Activated gamma-delta T cell treated with anti-CD3 and anti-CD28 coated beads, Interleukin-2, amount 50 U/mL, for 16 hours (primary cell): ENCODE data around the gene BCL7C.
"Not testable (repeated sequence)": the region's sequence is repeated elsewhere in the genome, so short reads cannot be mapped to it uniquely, and the experiment has no call there.

Experiments
- DNase-seq: peaks from one replicate; pipeline ENCODE4 v3.0.0-alpha.2; 2020; ENCODE audit warnings: low read depth

The BCL7C gene

GRCh38 chr16:30893744-30894539 lies at the start of gene BCL7C:
TSS of gene BCL7C (minus strand) at chr16:30894077. CDS start at chr16:30893944, 133 bp downstream.
- peak; percentile 72 for DNase-seq

- no peak for DNase-seq
These were observed 48.5 kb upstream of the BCL7C start for GRCh38 chr16:30942426-30942806.

DNA sequence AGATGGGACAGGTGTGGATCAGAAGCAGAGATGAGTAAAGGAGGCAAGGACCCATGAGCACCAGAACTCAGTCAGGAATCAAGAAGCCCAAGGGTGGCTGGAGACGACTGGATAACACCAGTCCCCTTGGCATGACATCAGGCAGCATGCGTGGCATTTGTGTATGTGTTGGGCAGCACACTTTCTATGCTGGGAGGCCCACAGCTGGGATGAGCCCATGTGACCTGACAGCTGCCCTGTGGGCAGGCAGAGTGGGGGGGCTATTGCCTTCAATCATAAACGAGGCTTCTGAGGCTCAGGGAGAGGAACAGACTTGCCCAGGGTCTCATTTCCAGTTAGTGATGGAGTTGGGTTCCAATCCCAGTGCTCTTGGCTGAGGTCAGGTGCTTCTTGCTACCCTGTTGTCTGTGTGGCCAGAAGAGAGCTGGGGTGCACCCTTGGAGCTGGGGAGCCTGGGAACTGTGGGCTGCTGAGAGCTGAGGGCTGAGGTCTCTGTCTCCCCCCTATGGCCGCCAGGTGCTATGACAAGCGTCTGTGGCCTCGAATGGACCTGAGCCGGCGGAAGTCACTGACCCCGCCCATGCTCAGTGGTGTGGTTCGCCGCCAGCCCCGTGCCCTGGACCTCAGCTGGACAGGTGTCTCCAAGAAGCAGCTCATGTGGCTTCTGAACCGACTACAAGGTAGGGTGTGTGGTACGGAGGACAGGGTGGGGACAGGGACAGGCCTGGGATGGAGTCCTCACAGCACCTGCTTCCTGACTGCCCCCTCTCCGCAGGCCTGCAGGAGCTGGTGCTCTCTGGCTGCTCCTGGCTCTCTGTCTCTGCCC lies 47.9 kb upstream of the BCL7C start:
- DNase-seq = peak; percentile 44

DNA sequence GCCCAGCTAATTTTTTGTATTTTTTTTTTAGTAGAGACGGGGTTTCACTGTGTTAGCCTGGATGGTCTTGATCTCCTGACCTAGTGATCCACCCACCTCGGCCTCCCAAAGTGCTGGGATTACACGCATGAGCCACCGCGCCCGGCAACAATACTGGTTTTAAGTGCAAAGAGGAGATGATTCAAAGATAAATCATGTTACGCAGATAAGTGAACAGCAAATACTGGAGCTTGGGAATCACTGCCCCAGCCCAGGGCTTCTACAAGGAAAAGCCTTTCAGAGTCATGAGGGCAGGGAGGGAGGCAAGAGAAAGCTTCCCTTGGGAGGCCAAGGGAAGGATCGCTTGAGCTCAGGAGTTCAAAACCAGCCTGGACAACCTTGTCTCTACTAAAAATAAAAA lies 45.7 kb upstream of the BCL7C start:
- not testable (repeated sequence) for DNase-seq

DNA sequence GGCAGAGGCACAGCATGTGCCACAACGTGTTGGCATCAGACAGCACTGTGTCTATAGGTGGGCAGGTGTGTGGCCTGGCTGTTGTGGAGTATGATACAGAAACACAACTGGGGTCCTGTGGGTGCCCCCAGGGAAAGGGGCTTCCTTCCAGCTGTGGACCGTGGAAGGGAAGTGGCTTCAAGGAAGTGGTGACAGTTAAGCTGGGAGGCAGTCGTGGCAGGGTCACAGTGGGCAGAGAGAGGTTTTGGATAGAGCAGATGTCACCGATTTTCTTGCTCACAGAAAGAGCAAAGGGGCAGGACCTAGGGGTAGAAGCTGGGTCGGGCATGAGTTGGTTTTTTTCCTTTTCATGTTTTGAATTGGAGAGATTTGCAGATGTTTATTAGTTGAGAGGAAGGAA lies 43.8 kb upstream of the BCL7C start:
- no peak for DNase-seq

GRCh38 chr16:30934827-30935557 lies 41.1 kb upstream of the BCL7C start:
- DNase-seq = no peak

DNA sequence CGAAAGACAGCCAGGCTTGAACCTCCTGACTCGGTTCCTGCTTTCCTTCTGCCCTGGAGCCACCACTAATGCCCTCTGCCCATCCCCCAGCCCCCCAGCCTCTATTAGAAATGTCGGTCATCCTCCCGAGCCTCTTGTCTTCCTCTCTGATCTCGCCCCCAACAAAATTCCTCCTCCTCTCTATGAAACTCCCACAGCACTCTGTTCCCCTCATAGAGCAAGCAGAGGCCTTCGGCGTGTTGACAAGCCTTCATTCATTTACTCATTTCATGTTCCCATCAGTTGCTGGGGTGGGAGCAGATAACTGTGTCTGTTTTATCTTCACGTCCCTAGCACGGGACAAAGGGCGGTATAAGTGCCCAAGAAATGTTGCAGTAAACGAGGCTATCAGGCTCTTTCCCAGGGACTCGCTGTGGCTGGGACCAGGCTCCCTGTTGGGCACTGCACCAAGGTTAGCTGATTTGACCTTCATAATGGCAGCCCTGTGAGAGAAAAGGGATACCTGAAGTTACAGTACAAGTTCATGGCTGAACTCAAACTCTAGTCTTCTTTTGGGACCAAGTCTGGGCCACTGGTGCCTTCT lies 37.3 kb upstream of the BCL7C start:
- no peak for DNase-seq

GRCh38 chr16:30930160-30930571 lies 36.3 kb upstream of the BCL7C start:
- DNase-seq = no peak

GRCh38 chr16:30929167-30929566 lies 35.3 kb upstream of the BCL7C start:
- no peak for DNase-seq

DNA sequence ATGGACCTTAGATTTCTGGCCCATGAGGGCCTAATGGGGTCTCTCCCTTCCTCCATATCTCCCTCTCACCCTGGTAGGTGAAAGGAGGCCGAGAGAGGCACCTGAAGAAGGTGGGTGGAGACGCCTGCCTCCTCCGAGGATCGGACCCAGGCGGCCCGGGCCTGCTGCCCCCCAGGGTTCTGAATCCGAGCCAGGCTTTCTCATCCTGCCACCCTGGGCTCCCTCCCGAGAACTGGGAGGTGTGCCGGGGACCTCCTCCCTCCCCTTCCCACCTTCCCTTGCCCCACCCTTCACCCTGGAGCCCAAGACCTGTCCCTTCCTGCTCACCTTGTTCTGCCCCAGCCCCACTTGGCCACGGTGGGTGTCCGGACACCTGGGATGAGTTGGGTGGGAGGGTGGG lies 34.5 kb upstream of the BCL7C start:
- no peak for DNase-seq

- DNase-seq = no peak
These were observed 34.0 kb upstream of the BCL7C start for GRCh38 chr16:30927789-30928378.

DNA sequence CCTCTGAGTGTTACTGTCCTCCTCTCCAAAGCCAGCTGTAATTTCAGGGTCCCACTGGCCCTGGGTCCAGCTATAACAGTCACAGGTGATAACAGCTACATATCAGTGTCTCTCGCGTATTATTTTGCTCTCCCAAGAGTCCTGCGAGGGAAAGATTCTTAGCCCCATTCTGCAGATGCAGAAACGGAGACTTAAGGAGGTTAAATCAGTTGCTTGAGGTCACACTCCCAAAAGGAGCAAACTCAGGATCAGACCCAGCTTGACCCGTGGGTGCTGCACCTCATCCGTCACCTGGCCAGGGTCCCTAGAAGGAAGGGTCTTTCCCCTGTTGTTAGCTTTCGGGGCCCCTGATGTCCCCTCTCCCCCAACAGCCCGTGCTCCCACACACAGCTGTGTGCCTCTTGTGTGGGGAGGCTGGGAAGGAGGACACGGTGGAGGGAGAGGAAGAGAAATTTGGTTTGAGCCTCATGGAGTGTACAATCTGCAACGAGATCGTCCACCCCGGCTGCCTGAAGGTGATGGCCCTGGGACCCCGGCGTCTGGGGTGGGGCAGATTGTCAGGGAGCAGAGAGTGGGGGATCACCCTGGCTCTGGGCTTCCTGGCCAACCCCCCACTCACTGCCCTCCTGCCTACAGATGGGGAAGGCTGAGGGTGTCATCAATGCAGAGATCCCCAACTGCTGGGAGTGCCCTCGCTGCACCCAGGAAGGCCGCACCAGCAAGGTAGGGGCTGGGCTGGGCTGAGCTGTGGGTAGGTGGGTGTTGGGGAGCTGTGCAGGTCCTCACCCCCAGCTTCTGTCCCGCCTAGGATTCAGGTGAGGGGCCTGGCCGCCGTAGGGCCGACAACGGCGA lies 33.3 kb upstream of the BCL7C start:
- DNase-seq = no peak

- DNase-seq = no peak
These were observed 32.3 kb upstream of the BCL7C start for GRCh38 chr16:30925995-30926811.

- DNase-seq = no peak
These were observed 31.7 kb upstream of the BCL7C start for GRCh38 chr16:30925632-30925987.

GRCh38 chr16:30924913-30925631 lies 31.2 kb upstream of the BCL7C start:
- no peak for DNase-seq

GRCh38 chr16:30924076-30924912 lies 30.4 kb upstream of the BCL7C start:
- DNase-seq = no peak

DNA sequence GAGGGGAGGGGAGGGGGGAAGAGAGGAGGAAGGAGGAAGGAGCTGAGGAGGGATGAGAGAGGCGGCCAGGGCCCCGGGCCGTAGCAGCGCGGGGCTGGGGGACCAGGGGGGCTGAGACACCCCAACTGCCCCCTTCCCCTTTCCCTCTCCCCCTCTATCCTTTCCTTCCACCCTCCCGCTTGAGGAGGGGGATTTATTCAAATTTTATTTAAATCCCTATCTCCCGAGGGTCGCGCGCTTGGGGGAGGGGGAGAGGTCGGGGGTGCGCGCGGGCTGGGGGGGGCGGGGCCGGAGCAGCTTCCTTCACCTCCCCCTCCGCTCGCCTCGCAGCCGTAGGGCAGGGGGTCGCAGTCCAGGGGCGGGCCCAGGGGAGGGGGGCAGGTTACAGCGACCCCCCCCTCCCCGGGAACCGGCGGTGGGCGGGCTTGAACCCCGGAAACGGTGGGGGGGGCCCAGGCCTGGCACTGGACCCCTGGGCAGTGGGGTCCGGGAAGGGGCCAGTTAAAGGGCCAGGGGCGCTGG lies 29.7 kb upstream of the BCL7C start, which contains the start of gene FBXL19:
Gene FBXL19 (plus strand): TSS at position 19 of the 522 bp plus-strand sequence. CDS start 2,183 bp downstream, outside the sequence.
- DNase-seq = no peak

DNA sequence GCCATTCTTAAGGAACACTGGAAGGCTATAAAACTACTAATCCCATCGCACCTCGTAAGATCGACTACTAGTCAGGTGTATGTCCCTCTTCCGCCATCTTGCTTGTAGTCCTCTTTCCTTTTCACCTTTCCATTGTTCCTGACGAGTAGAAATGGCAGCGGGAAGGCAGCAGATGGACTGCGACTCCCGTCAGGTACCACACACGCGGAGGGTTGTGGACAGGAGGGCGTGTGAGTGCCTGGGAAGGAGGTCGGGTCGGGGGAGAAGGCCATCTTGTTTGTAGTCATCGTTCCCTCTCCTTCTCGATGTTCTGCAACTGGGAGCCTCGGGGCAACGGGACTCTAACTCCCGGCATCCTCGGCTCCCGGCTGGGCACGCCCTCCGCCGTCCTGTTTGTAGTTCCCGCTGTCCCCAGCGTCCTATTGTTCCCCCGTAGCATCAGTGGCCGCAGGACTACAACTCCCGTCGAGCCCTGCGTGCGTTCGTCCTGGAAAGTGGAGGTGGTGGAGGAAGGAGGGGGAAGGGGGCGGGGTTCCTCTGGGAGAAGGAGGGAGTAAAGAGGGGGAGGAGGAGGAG lies 29.2 kb upstream of the BCL7C start:
- peak; percentile 94 for DNase-seq
